B cell (primary cell): ENCODE data around the gene CRAT. TPM values are rescaled to one million over a fixed set of nuclear protein-coding genes. Genes with fewer than 3 reads are reported as not detected.

Experiments used
- ATAC-seq: fragments of 200-7000 bp; cut with Tn5 transposase; one replicate; pipeline ENCODE4 v1.10.0; 2021; ENCODE audit warnings: low read depth, mild to moderate bottlenecking, moderate number of reproducible peaks, moderate library complexity
- CTCF ChIA-PET: fragments of 350-600 bp; sonication (Branson Sonifier 250); formaldehyde crosslinking; loops from one replicate; lab custom pipeline; 2021; ENCODE audit warnings: antibody characterized with exemption, inconsistent platforms; lab: Charles Lee
- POLR2A ChIA-PET: fragments of 350-600 bp; sonication (Branson Sonifier 250); formaldehyde crosslinking; loops from one replicate; lab custom pipeline; 2021; ENCODE audit warnings: antibody characterized with exemption; lab: Charles Lee
- DNase-seq: peaks from one replicate; pipeline ENCODE4 v3.0.0; 2013
- H2AFZ ChIP-seq: 2 replicates; pipeline ENCODE4 v1.6.1; 2012; ENCODE audit warnings: mild to moderate bottlenecking, low read depth, low read length; ENCODE audit not compliant: insufficient read depth, poor library complexity, severe bottlenecking
- H3K27ac ChIP-seq, 2 donors: 1 replicate in 1 of 2; 2 replicates in 1 of 2; pipeline ENCODE4 v1.5.1; 2012 to 2013; ENCODE audit warnings: low read length in 2 of 2, mild to moderate bottlenecking in 2 of 2, moderate library complexity in 1 of 2
- H3K27me3 ChIP-seq, 4 experiments: fragments of 200-600 bp in 1 of 4; sonication (generic) in 1 of 4; replicated peaks in 1 of 4; 1 replicate in 2 of 4; 2 replicates in 2 of 4; pipeline versions ENCODE4 v1.6.1 to v1.7.0; 2013 to 2016; ENCODE audit warnings: low read length in 3 of 4, mild to moderate bottlenecking in 2 of 4, mixed read lengths in 1 of 4, moderate library complexity in 1 of 4; ENCODE audit not compliant: insufficient read depth in 4 of 4, control insufficient read depth in 3 of 4; ENCODE audit errors: control extremely low read depth in 1 of 4
- H3K36me3 ChIP-seq, 2 experiments: replicated peaks in 1 of 2; 1 replicate in 1 of 2; 2 replicates in 1 of 2; pipeline versions ENCODE4 v1.6.1 to v1.7.1; 2013; ENCODE audit warnings: low read length in 1 of 2; ENCODE audit not compliant: insufficient read depth in 2 of 2, control insufficient read depth in 1 of 2; ENCODE audit errors: control extremely low read depth in 1 of 2, extremely low read depth in 1 of 2
- H3K4me1 ChIP-seq, 2 donors: fragments of 200-600 bp in 1 of 2; sonication (generic) in 1 of 2; 1 replicate in 1 of 2; 2 replicates in 1 of 2; pipeline versions ENCODE4 v1.5.1 to v1.6.1; 2013 to 2017; ENCODE audit warnings: low read length in 2 of 2; ENCODE audit not compliant: control insufficient read depth in 2 of 2, insufficient read depth in 2 of 2
- H3K4me2 ChIP-seq: replicated peaks from 2 replicates; pipeline ENCODE3; 2012; ENCODE audit warnings: mild to moderate bottlenecking, low read depth, low read length; ENCODE audit not compliant: poor library complexity, severe bottlenecking
- H3K4me3 ChIP-seq, 5 experiments: fragments of 200-600 bp in 1 of 5; sonication (generic) in 1 of 5; 1 replicate in 3 of 5; 2 replicates in 2 of 5; pipeline versions ENCODE4 v1.5.1 to v1.7.0; 2011 to 2016; ENCODE audit warnings: low read length in 4 of 5, mild to moderate bottlenecking in 4 of 5, low read depth in 2 of 5, control low read depth in 1 of 5, moderate library complexity in 1 of 5; ENCODE audit not compliant: insufficient read depth in 1 of 5; ENCODE audit errors: control extremely low read depth in 1 of 5, extremely low read depth in 1 of 5
- H3K79me2 ChIP-seq: fragments of 200-600 bp; sonication (generic); one replicate; pipeline ENCODE4 v1.6.0; 2016; ENCODE audit warnings: low read length; ENCODE audit not compliant: control insufficient read depth, insufficient read depth
- H3K9ac ChIP-seq: fragments of 200-600 bp; sonication (generic); 2 replicates; pipeline ENCODE4 v1.6.1; 2017; ENCODE audit warnings: mild to moderate bottlenecking, low read length, moderate library complexity
- H3K9me3 ChIP-seq, 3 donors: one replicate each; pipeline versions ENCODE4 v1.6.1 to v1.7.1; 2013; ENCODE audit warnings: low read length in 2 of 3; ENCODE audit not compliant: control insufficient read depth in 2 of 3, insufficient read depth in 1 of 3; ENCODE audit errors: control extremely low read depth in 1 of 3
- H4K20me1 ChIP-seq: 2 replicates; pipeline ENCODE4 v1.6.0; 2012; ENCODE audit warnings: mild to moderate bottlenecking, low read length; ENCODE audit not compliant: insufficient read depth, control insufficient read depth, poor library complexity, severe bottlenecking
- H3K27ac Mint-ChIP-seq: one replicate; pipeline ENCODE4 v1.8.0; 2021; ENCODE audit warnings: mixed read lengths
- H3K27me3 Mint-ChIP-seq: one replicate; pipeline ENCODE4 v1.8.0; 2021; ENCODE audit warnings: mixed read lengths
- H3K4me1 Mint-ChIP-seq: one replicate; pipeline ENCODE4 v1.8.0; 2021; ENCODE audit warnings: mixed read lengths
- H3K4me3 Mint-ChIP-seq: one replicate; pipeline ENCODE4 v1.8.0; 2021; ENCODE audit warnings: mixed read lengths
- H3K9me3 Mint-ChIP-seq: one replicate; pipeline ENCODE4 v1.8.0; 2022; ENCODE audit warnings: mixed read lengths; ENCODE audit not compliant: insufficient read depth
- CTCF ChIP-seq: fragments of 200-600 bp; IDR thresholded peaks from one replicate; pipeline ENCODE4 v1.8.0; 2022; ENCODE audit warnings: antibody characterized with exemption, mild to moderate bottlenecking
- EZH2 ChIP-seq: IDR thresholded peaks from 2 replicates; pipeline ENCODE4 v1.6.1; 2012; ENCODE audit warnings: borderline replicate concordance, low read depth, mild to moderate bottlenecking, moderate library complexity, low read length; ENCODE audit not compliant: insufficient read depth, poor library complexity, severe bottlenecking
- WGBS: methylation state at CpG from one replicate; pipeline ENCODE4 v1.1.5; 2013; ENCODE audit warnings: missing lambda C conversion rate; ENCODE audit not compliant: insufficient coverage; 5-methylcytosine and 5-hydroxymethylcytosine counted together
- intact Hi-C: fragments of 100-400 bp; cut with micrococcal nuclease; formaldehyde crosslinking; loops from one replicate; pipeline ENCODE4 v1.10.0; 2022
- polyA plus RNA-seq: library from polyadenylated mRNA; depleted of rRNA; stranded (reverse); fragments of >200 nt; gene quantifications from 2 replicates; pipeline ENCODE4 v1.2.3, GENCODE V29; 2012
- total RNA-seq, 2 donors: library from RNA; stranded (reverse); fragments of 120-200 nt in 1 of 2; gene quantifications; 1 replicate in 1 of 2; 2 replicates in 1 of 2; pipeline versions ENCODE4 v1.2.3 to v1.2.4, GENCODE V29; 2013 to 2022

The CRAT gene
- total and polyA plus RNA-seq, 2 donors (not counting 1 experiment from before 2014, with no cell fraction given) = 8.0 to 14.1 TPM

GRCh38 chr9:129156163-129156562 lies 45.6 kb upstream of the CRAT start:
- 96% methylated on average over 10 of the region's 10 CpGs for WGBS

More at GRCh38 chr9:129156163-129156562, 45.6 kb upstream of the CRAT start:
- intact Hi-C loops = no loop called here
- Histone ChIP-seq H3K36me3 (no peaks in the 10 kb centered on the region), H3K4me1 (no peaks in the 10 kb centered on the region), H3K4me3 (no peak overlapping the region), H4K20me1 (no peaks in the 10 kb centered on the region), H3K27ac (no peak overlapping the region), H3K79me2 (no peaks in the 10 kb centered on the region), H3K27me3 (no peaks in the 10 kb centered on the region), H2AFZ (no peak overlapping the region), H3K9me3 (no peaks in the 10 kb centered on the region), H3K9ac (no peak overlapping the region), H3K4me2 (no peak overlapping the region)
- Mint-ChIP-seq H3K4me3 (no peak overlapping the region), H3K27ac (no peak overlapping the region), H3K4me1 (no peaks in the 10 kb centered on the region), H3K27me3 (no peaks in the 10 kb centered on the region), H3K9me3 (no peaks in the 10 kb centered on the region)
- ATAC-seq = no peak
- DNase-seq = no peak
- CTCF ChIA-PET = interaction anchor here (1.4 to 2.4 kb wide), 2 partner anchors 14 to 18 kb away, joined by 6 to 8 read pairs; no protein-coding TSS in a partner anchor
- TF ChIP-seq CTCF (no peak), EZH2 (no peak)
- POLR2A ChIA-PET = no interaction called here
